ENCODE measurements around the gene ITPKB.

Gene ITPKB

GRCh38 chr1:226697929-226698544 lies 41.0 kb downstream of the ITPKB start:
- no peak for DNase-seq (ENCODE audit: insufficient read length, low spot score)

GRCh38 chr1:226697151-226697928 lies 41.7 kb downstream of the ITPKB start:
- DNase-seq (ENCODE audit: insufficient read length, low spot score) (no peak), FAIRE-seq (no peak)
- no peak for TF ChIP-seq CTCF (IDR thresholded peaks at IDR 0.05; ENCODE audit: insufficient read depth, missing control alignments)

More at GRCh38 chr1:226697929-226698544, 41.0 kb downstream of the ITPKB start:
- FAIRE-seq: no peak
- no peak for TF ChIP-seq CTCF (IDR thresholded peaks at IDR 0.05; ENCODE audit: insufficient read depth, missing control alignments)

- TF ChIP-seq CTCF (IDR thresholded peaks at IDR 0.05; ENCODE audit: insufficient read depth, missing control alignments): no peak
- DNase-seq (ENCODE audit: insufficient read length, low spot score) (no peak), FAIRE-seq (no peak)
These were observed 42.5 kb downstream of the ITPKB start for GRCh38 chr1:226696547-226696946.

GRCh38 chr1:226695335-226695900 lies 43.7 kb downstream of the ITPKB start:
- DNase-seq (ENCODE audit: insufficient read length, low spot score) (no peak), FAIRE-seq (no peak)
- no peak for TF ChIP-seq CTCF (IDR thresholded peaks at IDR 0.05; ENCODE audit: insufficient read depth, missing control alignments)

- FAIRE-seq (no peak), DNase-seq (ENCODE audit: insufficient read length, low spot score) (no peak)
- no peak for TF ChIP-seq CTCF (IDR thresholded peaks at IDR 0.05; ENCODE audit: insufficient read depth, missing control alignments)
These were observed 46.3 kb downstream of the ITPKB start for GRCh38 chr1:226692823-226693222.

- no peak for TF ChIP-seq CTCF (IDR thresholded peaks at IDR 0.05; ENCODE audit: insufficient read depth, missing control alignments)
- no peak for FAIRE-seq
- DNase-seq (ENCODE audit: insufficient read length, low spot score): no peak
These were observed 46.9 kb downstream of the ITPKB start for GRCh38 chr1:226692051-226692792.

All from D721Med (cell line).